HG03558 (cell line): ENCODE measurements around the gene SNRNP25.
"Not testable (repeated sequence)": the region's sequence is repeated elsewhere in the genome, so short reads cannot be mapped to it uniquely, and the experiment has no call there.

Experiments
- ATAC-seq: cut with Tn5 transposase; IDR thresholded peaks from one replicate; pipeline ENCODE4 v1.9.1; 2021; ENCODE audit warnings: moderate number of reproducible peaks; ENCODE audit not compliant: unreplicated experiment; ENCODE audit errors: extremely low read depth

SNRNP25 gene

DNA sequence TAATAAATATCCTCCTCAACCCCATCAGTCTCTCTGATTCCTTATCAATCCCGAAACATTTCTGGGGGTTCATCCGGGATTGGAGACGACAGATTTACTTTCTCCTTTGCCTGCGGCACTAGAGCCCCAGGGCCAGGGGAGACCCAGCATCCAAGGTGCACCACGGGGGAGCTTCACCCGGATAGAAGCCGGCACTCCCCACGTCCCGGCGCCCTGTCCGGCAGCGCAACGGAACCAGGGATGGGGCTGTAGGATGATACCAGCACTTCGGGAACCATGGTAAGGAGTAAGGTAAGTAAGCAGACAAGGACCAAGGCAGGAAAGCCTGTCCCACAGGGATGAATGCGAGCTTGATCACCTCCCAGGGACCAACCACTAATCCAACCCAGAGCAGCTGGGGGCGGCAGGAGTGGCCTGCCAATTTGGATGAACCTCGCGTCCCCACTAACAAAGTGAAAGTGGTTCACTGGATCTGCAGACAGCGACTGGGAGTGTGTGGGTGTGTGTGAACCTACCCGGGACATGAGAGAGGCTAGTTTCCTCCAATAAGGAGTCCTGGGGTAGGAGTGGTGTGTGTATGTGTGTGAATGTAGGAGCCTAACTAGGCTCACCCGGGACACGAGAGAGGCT is 12.1 kb upstream of the SNRNP25 start:
- ATAC-seq: no peak

DNA sequence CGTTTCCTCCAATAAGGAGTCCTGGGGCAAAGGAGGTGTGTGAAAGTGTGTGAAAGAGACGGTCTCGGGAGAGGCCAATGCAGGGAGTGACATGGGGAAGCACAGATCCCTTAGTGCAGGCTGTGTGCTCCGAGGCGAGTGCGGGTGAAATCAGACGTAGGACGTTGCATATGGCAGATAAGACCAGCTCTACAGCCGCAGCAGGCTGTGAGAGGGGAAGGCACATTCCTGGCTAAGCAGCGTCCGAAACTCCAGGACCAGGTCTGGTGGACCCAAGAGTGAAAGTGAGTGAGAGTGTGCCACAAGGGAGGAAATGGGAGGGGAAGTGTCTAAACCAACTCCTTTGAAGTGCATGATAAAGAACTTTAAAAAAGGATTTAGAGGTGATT is 11.6 kb upstream of the SNRNP25 start:
- ATAC-seq: no peak

DNA sequence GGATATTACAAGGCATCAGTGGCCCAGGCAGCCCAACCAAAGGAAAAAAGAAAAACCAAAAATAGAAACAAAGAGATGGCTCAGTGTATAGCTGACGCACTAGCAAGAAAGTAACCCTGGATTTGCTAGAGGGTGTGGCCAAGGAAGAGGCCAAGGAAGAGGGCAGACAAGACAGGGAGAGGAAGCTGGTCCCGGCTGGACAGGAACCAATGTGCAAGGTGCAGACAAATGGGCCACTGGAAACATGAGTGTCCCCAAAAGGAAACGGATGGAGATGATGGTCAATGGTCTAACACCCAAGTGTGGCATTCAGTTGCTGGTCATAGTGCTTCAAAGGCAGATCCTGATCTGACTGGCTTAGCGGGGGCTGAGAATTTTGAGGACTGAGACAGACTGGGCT is 10.9 kb upstream of the SNRNP25 start:
- no peak for ATAC-seq

DNA sequence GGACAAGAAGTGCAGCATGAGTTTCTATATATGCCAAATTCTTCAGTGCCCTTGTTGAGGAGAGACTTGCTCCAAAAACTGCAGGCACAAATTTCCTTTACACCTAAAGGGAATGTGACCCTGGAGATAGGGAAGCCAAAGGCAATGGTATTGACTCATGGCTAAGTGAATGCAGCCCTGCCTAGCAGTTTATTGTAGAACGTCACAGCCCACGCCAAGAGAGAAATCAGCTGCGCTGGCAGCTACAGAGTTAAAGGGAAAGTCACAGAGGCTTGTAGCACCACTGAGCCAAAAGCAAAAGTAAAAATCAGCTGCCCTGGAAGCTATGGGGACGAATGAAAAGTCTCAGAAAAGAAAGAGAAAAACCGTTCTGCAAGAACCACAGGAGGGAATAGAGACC is 10.3 kb upstream of the SNRNP25 start:
- no peak for ATAC-seq

DNA sequence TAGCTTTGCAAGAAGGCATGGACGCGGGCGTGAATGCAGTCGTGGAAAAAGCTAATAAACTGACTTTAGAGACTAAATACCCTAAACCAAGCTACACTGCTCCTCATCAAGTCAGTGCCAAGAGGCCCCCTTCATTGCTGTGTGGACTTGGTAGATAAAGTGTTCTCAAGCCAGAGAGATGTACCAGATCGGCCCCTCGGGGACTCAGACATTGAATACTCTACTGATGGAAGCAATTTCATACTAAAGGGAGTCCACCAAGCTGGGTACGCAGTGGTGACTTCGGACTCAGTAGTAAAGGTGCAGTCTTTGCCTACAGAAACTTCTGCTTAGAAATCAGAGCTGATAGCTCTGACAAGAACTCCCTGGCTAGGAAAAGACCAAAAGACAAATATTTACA is 9.0 kb upstream of the SNRNP25 start:
- no peak for ATAC-seq

DNA sequence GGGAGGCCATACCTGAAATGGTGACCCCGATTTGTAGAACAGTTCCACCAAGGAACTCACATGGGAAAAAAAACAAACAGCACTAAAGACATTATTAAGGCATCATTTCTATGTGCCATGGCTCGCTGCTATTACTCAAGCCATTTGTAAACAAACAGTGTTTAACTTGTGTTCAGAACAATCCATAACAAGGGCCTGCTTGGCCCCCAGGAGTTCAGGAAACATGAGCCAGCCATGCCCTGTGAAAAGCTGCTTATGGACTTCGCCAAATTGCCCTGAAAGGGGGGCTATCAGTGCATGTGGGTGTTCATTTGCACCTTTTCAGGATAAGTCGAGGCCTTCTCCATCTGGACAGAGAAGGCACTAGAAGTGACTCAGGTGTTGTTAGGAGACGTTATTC is 8.2 kb upstream of the SNRNP25 start:
- ATAC-seq: no peak

DNA sequence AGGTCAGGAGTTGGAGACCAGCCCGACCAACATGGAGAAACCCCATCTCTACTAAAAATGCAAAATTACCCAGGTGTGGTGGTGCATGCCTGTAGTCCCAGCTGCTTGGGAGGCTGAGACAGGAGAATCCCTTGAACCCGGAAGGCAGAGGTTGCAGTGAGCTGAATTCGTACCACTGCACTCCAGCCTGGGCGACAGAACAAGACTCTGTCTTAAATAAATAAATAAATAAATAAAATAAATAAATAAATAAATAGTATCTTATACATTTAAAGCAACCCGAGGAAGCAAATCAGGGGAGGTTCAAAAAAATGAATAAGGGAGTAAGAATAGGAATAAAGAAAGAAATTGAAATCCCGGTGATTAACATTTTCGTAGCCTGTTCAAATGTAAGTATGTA is 7.1 kb upstream of the SNRNP25 start:
- not testable (repeated sequence) for ATAC-seq

DNA sequence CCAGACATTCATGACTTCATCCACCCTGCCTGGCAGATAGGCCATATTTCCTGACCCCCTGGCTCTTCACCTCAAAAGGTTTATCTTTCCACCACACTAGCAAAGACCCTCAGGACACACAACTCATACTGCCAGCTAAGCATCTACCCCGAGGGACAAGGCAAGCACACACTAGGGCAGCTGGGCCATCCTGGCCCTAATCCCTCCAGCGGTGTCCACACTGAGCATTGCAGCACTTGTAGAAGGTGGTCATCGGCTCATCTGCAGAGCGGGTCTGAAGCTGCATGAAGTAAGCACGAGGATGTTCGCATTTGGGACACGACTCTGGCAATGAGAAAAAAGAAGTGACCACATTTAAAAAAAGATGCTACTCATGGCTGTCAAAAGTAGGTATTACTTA is 6.4 kb upstream of the SNRNP25 start:
- ATAC-seq: no peak

DNA sequence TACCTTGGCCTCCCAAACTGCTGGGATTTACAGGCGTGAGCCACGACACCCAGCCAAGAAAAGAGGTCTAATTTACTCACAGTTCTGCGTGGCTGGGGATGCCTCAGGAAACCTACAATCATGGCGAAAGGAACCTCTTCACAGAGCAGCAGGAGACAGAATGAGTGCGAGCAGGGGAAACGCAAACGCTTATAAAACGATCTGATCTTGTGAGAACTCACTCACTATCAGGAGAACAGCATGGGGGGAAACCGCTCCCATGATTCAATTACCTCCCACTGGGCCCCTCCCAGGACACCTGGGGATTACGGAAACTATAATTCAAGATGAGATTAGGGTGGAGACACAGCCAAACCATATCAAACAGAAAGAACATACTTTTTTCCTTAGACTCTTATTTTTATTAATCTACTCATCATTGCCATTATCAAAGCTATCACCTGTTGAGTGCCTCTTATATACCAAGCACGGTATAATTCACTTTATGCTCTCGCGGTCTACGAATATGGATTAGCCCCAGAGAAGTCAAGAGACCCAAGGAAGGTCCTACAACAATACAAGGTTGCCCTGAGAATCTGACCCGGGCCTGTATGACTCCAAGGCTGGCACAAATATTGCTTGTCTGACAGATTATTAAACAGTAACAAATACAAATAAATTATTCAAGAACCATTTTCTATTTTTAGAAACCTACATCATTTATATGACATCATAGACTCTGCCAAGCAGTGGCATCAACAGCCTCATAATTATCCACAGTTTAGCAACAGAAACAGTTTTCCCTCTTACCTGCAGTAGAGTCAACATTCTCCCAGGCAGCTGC is 2.6 kb upstream of the SNRNP25 start:
- no peak for ATAC-seq

DNA sequence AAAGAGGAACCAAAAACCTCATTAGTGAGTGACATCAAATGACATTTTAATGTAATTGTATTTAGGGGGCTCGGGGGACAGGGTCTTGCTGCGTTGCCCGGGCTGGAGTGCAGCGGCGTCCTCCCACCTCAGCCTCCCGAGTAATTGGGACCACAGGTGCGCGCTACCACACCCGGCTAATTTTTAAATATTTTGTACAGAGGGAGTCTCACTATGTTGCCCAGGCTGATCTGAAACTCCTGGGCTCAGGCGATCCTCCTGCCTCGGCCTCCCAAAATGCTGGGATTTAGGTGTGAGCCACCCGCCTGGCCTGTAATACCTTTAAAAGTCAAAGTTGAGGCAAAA is 581 bp downstream of the SNRNP25 start:
- no peak for ATAC-seq

DNA sequence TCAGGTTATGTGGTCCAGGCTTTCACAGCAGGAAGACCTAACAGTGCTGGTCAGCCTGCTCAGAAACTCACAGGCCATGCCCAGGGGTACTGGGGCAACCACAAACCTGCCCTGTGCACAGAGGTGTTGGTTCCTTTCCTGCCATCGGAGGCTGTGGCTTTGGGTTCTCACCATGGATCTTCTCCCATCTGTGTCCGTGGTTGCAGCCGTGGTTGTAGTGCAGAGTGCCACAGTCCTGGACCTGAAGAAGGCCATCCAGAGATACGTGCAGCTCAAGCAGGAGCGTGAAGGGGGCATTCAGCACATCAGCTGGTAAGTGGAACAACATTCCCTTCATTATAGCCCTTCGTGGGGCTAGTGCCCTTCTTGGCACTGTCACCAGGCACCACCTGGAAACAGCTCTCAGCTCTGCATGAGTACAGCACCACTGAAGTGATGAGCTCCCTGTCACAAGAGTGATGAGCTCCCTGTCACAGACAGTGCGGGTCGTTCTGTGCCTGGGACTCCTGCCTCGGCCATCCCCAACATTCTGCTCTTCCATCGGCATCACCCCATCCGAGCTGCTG is 2.0 kb downstream of the SNRNP25 start:
- no peak for ATAC-seq

DNA sequence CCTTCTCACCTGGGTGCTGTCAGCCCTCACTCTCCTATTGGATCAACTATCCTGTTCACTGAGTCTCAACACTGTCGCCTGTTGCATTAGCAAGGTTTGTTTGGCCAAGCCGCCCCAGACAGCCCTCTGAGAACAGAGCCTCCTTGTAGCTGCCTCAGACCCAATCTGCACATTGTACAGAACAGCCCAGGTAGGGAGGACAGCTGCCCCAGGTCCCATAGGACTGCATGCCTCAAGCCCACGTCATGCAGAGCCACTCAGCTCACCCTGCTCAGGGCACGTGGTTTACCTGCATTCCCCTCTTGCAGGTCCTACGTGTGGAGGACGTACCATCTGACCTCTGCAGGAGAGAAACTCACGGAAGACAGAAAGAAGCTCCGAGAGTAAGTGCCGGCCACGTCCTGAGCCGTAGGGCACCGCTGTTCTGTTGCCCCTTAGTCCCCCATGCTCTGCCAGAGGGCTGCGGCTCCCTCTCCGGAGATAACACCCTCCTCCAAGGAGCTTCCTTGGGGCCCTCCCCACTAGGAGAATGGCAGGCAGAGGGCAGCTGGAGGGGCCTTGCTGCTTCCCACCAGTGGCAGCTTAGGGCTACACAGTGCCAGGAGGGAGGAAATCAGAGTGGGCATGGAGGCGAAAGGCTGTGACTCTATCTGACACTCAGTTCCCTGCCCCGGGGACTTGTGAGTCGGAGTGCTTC is 2.8 kb downstream of the SNRNP25 start:
- no peak for ATAC-seq

DNA sequence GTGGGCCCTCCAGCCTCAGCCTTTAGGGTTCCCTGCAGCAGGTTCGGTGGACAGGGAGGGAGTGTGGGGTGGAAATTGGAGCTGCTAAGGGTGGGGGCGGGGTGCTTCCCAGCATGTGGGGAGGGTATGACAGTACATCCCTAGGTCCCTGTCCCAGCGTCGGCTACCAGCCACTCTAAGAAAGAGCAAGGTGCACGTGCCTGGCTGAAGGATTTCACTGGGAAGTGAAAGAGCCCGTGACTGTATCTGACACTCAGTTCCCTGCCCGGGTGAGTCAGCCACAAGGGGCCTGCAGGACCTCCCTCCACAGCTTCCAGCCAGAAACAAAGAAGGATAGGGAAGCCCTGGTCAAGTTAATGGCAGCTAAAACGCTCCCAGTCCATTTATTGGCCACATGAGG is 4.1 kb downstream of the SNRNP25 start:
- no peak for ATAC-seq

DNA sequence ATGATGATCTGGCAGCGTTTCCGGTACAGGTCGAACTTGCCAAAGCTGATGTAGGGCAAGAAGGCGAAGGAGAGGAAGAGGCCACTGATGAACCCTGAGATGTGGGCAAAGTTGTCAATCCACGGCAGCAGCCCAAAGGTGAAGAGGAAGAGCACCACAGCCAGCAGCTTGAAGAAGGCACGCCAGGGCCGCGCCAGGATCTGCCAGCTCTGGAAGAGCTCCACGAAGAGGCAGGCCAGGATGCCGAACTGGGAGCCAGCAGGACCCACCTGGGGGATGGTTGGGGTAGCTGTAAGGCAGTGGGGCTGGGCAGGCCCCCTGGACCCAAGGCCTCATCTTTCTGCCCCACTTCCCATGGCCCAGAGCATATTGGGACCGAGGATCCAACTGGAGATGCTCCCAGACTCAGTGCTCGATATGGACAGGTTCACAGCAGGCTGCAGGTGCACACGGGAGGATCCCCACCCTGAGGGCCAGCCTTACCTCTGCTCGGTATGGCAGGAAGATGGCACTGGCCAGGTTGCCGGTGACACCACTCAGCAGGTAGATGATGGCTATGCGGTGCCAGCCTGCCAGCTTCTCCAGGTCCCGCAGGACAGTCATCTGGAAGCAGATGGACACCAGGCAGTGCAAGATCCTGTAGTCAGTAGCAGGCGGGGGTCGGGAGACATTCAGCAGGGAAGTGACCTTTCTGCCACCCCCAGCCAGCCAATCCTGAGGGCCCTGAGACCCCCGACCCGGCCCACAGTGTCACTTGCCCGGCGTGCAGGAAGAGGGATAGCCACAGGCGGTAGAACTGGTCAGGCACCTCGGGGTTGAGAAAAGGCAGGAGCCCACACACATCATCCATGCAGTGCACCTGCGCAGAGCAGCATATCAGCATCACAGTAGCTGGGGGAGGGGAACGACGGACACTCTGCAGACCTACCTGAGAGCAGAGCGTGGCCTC is 5.1 kb downstream of the SNRNP25 start:
- no peak for ATAC-seq

DNA sequence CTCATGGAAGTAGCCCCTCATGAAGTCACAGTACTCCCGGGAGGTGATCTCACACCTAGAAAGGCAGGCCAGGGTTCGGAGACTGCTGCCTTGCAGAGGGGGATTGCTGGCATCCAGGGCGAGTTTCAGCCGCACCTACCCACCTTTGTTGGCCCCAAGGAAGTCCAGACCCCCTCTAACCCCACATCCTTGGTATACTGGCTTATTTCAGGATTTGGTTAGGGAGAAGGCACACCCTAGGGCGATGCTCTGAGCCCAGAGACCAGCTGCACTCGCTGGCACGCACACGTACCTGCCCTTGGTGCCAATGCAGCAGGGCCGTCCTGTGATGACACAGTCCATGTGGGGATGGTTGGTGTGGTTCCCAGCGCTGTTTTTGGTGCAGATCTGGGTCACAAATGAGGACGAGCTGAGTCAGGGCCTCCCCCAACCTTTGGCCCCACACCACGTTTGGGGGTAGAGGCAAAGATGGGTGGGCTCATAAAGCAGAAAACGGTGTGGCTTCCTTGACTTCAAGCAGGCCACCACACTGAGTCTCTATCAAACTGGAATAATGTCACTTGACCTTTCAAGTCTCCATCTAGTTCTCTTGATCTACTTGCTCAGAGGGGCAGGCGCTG is 5.9 kb downstream of the SNRNP25 start:
- no peak for ATAC-seq

DNA sequence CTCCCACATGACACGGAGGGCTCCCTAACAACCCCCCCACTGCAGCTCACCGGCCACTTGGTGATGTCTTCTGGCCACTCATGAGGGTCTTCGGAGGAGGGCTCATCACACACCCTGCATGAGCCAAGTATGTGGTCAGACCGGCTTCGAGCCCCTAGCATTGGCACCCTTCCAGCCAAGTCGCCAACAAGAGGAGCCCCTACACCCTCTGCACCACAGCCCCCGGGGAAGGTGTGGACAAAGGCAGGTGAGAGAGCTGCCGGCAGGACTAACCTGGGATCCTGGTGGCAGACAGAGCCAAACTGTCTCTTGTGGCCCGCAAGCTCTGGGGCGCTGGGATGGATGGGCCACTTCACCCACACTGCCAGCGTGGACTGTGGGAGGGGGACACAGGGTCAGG is 6.5 kb downstream of the SNRNP25 start:
- no peak for ATAC-seq

DNA sequence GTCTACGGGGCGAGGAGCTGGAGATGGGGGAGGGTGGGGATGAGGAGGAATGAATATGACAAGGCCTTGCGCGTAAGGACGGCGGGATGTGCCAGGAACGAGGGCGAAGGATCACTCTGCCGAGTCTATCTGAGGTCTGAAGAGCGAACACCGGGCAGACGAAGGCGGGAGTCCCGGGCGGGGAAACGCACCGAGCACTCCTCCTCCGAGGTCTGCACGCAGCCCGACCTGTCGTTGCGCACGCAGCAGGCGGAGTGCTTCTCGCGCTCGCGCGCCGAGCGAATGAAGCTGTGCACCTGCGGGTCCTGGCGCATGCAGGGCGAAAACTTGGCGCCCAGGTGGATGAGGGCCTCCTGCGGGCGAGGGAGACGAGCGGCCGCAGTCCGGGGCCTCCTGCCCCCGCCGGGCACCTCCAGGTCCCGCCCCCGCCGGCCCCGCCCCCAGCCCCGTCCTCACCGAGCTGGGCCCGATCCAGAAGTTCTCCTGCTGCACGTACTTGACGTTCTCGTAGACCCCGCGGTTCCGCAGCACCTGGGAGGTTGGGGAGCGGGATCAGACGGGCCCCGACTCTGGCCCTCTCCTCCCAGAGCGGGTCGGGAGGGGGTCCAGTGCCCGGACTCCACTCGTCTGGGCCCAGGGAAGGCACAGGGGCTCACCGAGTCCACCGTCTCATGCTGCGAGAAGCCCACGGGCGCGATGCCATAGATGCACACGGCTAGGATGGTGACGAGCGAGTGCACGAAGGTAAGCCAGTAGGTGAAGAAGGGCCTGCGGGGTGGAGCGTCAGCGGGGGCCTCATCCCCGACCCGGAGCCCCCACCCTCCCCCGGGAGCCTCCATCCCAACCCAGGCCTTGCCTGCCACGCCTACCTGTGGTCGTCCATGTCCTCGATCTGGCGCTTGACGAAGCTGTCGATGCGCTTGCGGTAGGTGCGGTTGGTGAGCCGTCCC is 7.6 kb downstream of the SNRNP25 start:
- no peak for ATAC-seq

DNA sequence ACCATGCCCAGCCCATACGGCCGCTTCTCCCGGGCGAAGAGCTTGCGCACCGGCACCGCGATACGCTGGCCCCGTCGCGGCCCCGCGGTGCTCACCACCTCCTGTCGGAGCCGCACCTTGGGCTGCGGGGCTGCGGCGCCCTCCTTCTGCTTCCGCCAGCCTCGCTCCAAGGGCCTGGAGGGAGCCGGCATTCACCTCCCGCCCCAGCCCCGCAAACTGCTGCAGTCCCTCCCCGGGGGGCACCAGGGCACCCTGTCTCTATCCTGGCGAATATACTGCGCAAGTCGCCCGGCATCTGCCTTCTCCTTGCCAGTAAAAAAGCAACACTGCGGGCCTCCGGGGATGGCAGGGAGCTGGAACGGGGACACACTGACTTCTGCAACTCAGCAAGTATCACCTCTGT is 8.3 kb downstream of the SNRNP25 start:
- no peak for ATAC-seq
